Measurements from ENCODE around the gene PHGDH.
"Not testable (repeated sequence)": the region's sequence is repeated elsewhere in the genome, so short reads cannot be mapped to it uniquely, and the experiment has no call there.

Gene PHGDH

GRCh38 chr1:119711804-119712341 lies at the start of gene PHGDH:
TSS of gene PHGDH (plus strand) at chr1:119711934. CDS start at chr1:119712023, 89 bp downstream.
- DNase-seq: peak; percentile 11

DNA sequence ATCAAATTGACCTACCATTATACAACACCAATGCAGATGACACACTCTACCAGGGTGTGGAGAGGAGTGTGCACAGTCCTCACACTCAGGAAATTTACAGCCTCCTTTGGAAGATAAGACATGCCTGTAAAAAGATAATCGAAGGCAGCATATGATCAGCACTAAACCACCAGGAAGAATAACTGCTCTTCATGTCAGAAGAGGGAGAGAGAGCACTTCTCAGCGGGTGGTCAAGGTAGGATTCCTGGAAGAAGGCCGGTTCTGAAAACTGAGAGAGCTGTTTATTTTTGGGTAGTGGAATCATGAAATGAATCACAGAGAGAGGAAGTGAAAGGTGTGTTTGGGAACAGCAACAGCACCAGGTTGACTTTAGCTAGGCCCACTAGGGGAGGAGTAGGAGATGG lies 49.7 kb upstream of the PHGDH start:
- DNase-seq: no peak

DNA sequence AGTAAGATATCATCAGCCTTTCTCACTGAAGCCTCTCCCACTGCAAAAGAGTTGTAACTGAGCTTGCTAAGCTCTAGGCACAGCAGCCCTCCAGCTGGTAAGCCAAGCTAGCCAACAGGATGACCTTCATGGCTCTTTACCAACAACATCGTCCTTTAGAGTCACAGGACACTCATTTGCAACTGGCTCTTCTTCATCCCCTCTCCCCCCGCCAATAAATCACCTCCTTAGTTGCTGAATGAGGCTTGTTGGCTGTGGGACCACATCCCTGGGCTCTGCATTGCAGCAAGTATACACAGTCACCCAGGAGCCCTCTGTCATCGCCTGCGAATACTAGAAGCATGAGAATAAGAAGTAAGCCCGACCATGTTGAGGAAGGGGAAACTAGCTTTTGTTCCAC lies 47.7 kb upstream of the PHGDH start:
- no peak for DNase-seq

GRCh38 chr1:119667173-119667572 lies 44.6 kb upstream of the PHGDH start:
- DNase-seq: no peak

DNA sequence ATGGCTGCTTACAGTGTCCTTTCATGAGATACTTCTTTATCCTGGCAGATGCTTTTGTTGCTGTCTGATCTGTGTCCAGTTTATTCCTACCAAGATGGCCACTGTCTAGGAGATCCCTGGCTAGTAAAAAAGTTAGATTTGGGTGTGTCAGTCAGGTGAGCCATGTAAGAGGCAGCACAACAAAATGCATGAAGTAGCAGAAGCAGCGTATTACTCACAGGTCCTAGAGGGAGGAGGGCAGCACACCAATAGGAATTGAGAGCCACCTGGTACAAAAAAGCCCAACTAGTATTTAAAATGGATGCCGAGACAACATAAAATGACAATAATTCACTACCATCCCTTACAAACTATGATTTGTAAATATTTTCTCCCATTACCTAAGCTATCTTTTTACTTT lies 40.8 kb upstream of the PHGDH start:
- no peak for DNase-seq

DNA sequence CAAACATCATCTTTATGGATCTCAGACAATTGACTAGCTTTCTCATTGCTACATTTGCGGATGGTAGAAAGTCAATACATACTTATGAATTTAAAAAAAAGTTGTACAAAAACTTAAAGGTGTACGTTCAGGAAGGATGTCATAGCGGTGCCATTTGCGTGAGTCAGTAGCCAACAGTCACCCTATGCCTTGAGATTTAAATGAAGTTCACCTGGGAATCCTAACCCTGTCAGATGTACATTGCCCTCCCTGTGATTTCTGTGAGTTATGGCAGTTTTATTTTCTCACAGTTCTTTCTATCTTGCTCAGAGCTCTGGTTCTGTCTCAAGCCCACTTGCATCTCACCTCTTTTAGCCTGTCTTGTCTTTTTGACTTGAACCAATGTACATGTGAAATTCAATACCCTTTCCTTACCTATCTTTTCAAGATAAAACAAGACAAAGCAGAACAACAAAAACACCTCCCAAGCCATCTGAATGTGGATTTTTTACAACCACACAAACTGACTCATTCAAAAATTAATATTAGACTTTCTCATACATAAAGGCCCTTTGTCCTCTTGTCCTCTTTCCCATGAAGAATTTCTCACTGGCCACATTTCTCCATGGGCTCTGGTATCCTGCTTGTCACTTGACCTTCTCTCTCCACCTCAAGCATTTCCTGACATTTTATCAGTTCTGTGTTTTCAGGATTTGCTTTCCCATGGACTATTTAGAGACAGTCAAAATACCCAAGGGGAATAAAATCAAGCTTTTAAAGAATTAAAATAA lies 38.4 kb upstream of the PHGDH start:
- DNase-seq: no peak

DNA sequence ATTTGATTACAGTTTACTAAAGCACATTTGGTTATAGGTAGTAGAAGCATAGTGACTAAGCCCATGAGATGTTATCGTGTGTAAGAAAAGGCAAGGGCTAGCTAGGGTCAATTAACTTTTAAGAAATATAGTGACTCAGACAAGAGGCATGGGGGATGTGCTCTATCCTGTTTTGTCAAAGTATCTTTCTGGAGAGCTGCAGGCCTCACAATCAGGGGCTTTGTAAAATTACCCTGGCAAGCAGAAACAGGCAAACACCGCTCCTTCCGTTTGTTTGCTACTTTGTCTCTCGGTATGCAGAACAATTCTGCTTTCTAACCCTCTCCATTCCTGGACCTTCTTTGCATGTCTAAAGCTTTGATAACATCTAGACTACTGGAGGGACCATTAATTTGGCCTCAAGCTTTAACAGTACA lies 37.6 kb upstream of the PHGDH start:
- no peak for DNase-seq

DNA sequence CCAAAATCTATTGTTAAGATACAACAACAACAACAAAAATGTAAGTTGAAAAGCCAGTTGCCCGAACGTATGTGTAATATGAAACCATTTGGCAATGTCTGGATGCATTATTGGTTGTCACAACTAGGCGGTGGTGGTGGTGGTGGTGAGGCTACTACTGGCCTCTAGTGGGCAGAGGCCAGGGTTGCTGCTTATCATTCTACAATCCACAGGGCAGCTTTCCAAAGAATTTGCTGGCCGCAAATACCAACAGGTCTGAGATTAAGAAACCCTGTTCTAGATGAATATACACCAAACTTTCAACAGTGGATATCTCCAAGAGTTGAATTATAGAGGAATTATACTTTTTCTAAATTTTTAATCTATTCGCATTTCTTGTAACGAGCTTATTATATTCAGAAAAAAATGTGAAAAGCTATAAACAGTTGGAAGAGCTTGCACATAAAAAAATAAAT lies 36.9 kb upstream of the PHGDH start:
- peak; percentile 5 for DNase-seq

DNA sequence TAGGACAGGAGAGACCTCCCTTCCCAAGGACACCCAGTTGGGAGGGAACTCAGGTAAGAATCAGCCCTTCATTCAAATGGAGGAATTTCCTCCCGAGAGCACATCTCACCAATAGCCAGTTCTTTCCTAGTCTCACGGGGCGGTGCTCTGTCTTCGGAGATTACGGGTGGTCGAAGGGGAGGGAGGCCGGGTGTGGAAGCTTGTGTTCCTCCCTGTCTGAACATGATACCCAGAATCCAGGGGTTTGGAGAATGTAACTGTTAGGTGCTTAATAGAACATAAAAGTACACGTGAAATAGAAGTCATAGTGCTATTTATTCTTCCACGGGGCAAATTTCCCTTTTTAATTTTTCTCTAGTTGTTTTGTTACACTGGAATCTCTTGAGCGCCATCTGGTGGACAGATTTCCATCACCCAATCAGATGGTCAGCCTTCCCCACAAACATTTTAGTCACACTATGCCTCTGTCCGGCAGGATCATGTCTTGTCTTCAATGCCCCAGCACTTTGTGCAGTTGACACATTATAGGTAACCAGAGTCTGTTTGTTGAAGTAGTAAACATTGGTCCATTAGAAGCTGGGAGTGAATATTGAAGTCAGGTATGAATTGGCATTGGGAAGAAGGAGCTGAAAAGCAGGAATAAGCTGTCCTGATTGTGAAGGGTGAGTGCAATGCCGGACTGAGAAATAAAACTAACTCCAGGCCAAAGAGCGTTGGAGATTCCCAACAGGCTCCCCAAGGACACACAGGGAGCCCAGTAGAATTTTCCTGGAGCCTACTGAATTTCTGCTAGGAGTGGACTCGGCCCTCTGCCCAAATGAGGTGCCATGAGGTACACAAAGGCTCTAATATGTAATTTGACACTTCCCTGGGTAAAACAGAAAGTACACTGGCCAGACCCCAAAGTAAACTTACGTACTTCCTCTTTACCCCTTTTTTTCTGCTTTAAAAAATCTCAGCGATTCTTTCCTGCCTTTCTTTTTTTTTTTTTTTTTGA lies 36.1 kb upstream of the PHGDH start:
- peak; percentile 47 for DNase-seq

DNA sequence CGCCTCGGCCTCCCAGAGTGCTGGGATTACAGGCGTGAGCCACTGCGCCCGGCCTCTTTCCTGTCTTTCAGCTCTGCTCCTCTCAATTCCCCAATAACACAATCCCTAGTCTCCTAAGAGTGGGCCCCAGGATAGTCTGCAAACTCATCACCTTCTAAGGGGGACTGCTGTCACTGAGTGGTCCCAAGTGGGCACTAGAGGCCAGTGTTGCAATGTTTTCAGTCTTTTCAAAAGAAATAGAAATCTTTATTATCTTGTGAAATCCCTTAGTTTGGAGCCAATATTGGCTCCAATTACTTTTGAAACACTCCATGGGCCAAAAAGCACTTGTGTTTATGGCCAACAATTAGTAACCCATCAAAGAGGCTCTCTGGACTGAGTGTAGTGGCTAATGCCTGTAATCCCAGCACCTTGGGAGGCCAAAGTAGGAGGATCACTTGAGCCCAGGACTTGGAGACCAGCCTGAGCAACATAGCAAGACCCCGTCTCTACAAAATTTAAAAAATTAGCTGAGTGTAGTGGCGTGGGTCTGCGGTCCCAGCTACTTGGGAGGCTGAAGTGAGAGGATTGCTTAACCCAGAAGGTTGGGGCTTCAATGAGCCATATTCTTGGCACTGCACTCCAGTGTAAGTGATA lies 35.0 kb upstream of the PHGDH start:
- DNase-seq: no peak

GRCh38 chr1:119679223-119679622 lies 32.5 kb upstream of the PHGDH start:
- DNase-seq: no peak

DNA sequence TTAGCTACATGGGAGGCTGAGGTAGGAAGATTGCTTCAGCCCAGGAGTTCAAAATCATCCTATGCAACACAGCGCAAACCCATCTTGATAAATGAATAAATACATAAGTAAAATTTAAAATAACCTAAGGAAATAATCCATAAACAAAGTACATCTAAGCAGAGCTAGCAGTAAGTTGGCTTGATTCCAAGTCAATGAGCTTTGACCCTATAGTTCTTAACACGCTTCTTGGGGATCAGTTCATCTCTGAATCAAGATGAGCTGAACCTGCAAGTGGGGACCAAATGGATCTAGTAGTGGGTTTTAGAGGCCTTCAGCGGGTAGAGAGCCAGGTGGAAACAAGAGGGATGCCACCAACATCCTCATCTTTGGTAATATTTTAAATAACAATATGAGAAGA lies 31.5 kb upstream of the PHGDH start:
- no peak for DNase-seq

GRCh38 chr1:119680723-119681122 lies 31.0 kb upstream of the PHGDH start:
- no peak for DNase-seq

DNA sequence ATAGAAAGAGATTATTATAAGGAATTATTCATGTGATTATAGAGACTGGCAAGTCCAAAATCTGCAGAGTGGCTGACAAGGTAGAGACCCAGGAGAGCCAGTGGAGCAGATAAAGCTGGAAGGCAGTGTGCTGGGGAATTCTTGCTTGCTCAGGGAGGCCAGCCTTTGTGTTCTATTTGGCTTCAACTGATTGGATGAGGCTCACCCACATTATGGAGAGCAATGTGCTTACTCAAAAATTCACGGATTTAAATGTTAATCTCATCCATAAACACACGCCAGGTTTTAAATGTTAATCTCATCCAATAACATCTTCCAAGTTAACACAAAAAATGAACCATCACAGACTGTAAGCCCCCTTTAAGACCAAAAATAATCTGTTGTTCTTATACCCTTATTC lies 30.2 kb upstream of the PHGDH start:
- DNase-seq: no peak

GRCh38 chr1:119682141-119682540 lies 29.6 kb upstream of the PHGDH start:
- DNase-seq: no peak

DNA sequence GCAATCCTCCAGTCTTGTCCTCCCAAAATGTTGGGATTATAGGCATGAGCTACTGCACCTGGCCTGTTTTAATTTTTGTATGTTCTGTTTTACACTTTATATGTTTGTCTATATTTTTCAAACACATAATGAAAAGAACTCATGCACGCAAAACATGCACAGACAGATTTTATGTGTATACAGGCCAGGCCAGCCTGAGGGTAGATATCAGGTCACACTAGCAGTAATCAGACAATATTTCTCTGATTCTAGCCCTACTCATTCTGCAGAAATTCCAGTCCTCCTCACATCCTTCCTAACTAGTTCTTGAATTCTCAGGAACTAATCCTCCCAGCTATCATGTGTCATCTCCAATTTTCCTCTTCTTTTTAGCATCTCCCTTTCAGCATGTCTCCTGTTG lies 27.8 kb upstream of the PHGDH start:
- no peak for DNase-seq

GRCh38 chr1:119686661-119687060 lies 25.1 kb upstream of the PHGDH start:
- DNase-seq: no peak

DNA sequence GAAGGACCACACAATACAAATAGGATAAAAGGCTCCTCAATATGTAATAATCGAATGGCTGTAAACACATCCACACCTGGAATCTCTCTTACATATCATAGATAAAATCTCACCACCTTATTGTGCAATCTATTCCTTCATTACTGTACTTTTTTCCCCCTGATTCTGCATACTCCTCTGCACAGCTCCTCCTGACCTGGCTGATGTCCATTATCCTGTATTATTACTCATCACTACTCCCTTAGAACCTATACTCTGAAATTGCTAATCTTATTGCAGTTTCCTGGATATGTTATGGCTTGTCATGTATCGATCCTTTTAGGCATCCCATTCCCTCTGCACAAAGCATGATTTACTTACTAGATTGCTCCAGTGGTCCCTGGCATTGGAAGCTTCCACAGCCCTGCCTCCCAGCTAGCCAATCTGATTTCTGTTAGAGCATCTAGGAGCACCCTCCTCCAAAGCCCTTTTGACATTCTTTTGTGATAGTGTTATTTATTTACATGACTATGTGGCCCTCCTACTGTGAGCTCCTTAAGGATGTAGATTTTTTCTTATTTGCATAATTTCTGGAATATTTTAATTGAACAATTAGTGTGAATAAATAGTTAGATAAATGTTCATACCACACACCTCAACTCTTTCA lies 24.2 kb upstream of the PHGDH start:
- DNase-seq: no peak

DNA sequence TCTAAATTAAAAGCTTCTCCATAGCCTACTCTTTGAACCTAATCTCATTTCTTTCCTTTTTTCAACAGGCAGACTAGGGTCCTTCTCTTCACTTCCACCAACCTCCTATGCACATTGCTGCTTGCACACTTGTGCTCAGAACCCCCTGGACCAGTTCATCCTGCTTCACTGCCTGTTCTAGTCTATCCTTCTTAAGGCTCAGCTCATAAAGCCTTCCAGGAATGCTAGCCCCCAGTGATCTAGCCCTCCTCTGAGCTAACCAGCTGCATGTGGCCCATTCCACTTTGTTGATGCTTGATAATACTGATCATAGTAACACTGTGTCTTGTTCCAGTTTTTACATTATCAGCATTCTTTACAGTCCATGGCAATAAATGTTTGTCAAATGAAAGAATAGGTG lies 22.9 kb upstream of the PHGDH start:
- no peak for DNase-seq

- DNase-seq: no peak
Measured at GRCh38 chr1:119689511-119689910, 22.2 kb upstream of the PHGDH start.

DNA sequence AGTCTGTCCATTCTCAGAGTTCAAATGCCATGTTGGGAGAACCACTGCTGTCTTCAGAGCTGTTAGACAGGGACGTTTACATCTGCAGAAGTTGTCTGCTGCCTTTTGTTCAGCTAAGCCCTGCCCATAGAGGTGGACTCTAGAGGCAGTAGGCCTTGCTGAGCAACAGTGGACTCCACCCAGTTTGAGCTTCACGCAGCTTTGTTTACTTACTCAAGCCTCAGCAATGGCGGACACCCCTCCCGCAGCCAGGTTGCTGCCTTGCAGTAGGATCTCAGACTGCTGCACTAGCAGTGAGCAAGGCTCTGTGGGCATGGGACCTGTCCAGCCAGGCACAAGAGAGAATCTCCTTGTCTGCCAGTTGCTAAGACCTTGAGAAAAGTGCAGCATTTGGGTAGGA lies 14.9 kb upstream of the PHGDH start:
- DNase-seq: not testable (repeated sequence)

- no peak for DNase-seq
Measured at GRCh38 chr1:119697598-119697997, 14.1 kb upstream of the PHGDH start.

DNA sequence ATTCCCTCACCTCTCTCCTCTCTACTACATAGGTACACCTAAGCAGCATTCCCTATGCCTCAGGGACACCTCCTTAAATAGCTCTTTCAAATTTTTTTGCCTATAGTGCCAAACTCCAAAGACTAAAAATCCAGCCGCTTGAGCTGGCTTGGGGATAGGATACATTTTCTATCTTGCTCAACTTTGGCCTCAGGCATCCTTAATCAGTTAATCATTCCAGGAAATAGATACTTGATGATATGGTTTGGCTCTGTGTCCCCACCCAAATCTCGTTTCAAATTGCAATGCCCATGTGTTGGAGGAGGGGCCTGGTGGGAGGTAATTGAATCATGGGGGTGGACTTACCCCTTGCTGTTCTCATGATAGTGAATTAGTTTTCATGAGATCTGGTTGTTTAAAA lies 11.4 kb upstream of the PHGDH start:
- DNase-seq: no peak
